ENCODE measurements around the gene PTGES2. TPM values are rescaled to one million over a fixed set of nuclear protein-coding genes. Genes with fewer than 3 reads are reported as not detected.

The PTGES2 gene
- total RNA-seq, 6 donors from 2014 or later = 45.9 to 116 (median 61.1) TPM

GRCh38 chr9:128106181-128106939 lies 21.2 kb downstream of the PTGES2 start:
- no peaks in the 10 kb centered on the region for H3K27me3 ChIP-seq
- H3K4me3 ChIP-seq = no peak overlapping the region
- peaks cover 35 to 82% (median 75%) of the 10 kb centered on the region in 4 donors for H3K36me3 ChIP-seq
- H3K4me1 ChIP-seq = peaks cover 21 to 32% (median 25%) of the 10 kb centered on the region in 4 donors
- DNase-seq (no peak), ATAC-seq (ENCODE audit: low FRiP score in 2 of 2) (no peak)
- peak overlapping the region in 1 of 4 donors; percentile 41 for H3K27ac ChIP-seq
- H3K9me3 ChIP-seq = no peaks in the 10 kb centered on the region
- no peak for TF ChIP-seq POLR2A (IDR thresholded peaks at IDR 0.05)
- no peak for TF ChIP-seq POLR2AphosphoS5 (IDR thresholded peaks at IDR 0.05)
- no peak for TF ChIP-seq EP300 (IDR thresholded peaks at IDR 0.05)
- no peak for TF ChIP-seq CTCF (IDR thresholded peaks at IDR 0.05)
- 88 to 96% methylated on average over 12 to 23 of the region's 23 CpGs for WGBS, 2 donors

- Histone ChIP-seq H3K4me3 (no peak overlapping the region), H3K9me3 (no peaks in the 10 kb centered on the region), H3K4me1 (peaks cover 28 to 39% (median 32%) of the 10 kb centered on the region in 4 donors), H3K27me3 (no peaks in the 10 kb centered on the region), H3K36me3 (peaks cover 35 to 88% (median 80%) of the 10 kb centered on the region in 4 donors), H3K27ac (peak overlapping the region in 1 of 4 donors; percentile 41)
- TF ChIP-seq CTCF (IDR thresholded peaks at IDR 0.05) = no peak
- no peak for TF ChIP-seq POLR2AphosphoS5 (IDR thresholded peaks at IDR 0.05)
- TF ChIP-seq POLR2A (IDR thresholded peaks at IDR 0.05) = no peak
- TF ChIP-seq EP300 (IDR thresholded peaks at IDR 0.05) = no peak
- ATAC-seq (ENCODE audit: low FRiP score in 2 of 2) (no peak), DNase-seq (no peak)
- WGBS, 2 donors = 85 to 89% methylated on average over 5 to 20 of the region's 21 CpGs
Measured at GRCh38 chr9:128105538-128106175, 21.9 kb downstream of the PTGES2 start.

- no peak for TF ChIP-seq CTCF (IDR thresholded peaks at IDR 0.05)
- TF ChIP-seq POLR2AphosphoS5 (IDR thresholded peaks at IDR 0.05) = no peak
- no peak for TF ChIP-seq POLR2A (IDR thresholded peaks at IDR 0.05)
- no peak for TF ChIP-seq EP300 (IDR thresholded peaks at IDR 0.05)
- DNase-seq (no peak), ATAC-seq (ENCODE audit: low FRiP score in 2 of 2) (no peak)
- H3K27ac ChIP-seq = peak overlapping the region in 3 of 4 donors; percentile 34 to 91 (median 36)
- H3K27me3 ChIP-seq = no peaks in the 10 kb centered on the region
- H3K4me3 ChIP-seq = no peak overlapping the region
- H3K4me1 ChIP-seq = peaks cover 35 to 54% (median 46%) of the 10 kb centered on the region in 4 donors
- H3K36me3 ChIP-seq = peaks cover 35 to 86% (median 78%) of the 10 kb centered on the region in 4 donors
- WGBS, 2 donors = 59 to 62% methylated on average over 6 of the region's 6 CpGs
- H3K9me3 ChIP-seq = no peaks in the 10 kb centered on the region
Measured at GRCh38 chr9:128104171-128104618, 23.3 kb downstream of the PTGES2 start.

GRCh38 chr9:128103589-128103962 lies 24.0 kb downstream of the PTGES2 start:
- Histone ChIP-seq H3K27ac (peak overlapping the region in 3 of 4 donors; percentile 2 to 91 (median 53)), H3K36me3 (peaks cover 32 to 80% (median 72%) of the 10 kb centered on the region in 4 donors), H3K9me3 (no peaks in the 10 kb centered on the region), H3K4me3 (no peak overlapping the region), H3K4me1 (peaks cover 35 to 60% (median 52%) of the 10 kb centered on the region in 4 donors), H3K27me3 (no peaks in the 10 kb centered on the region)
- DNase-seq (no peak), ATAC-seq (ENCODE audit: low FRiP score in 2 of 2) (no peak)
- 75 to 85% methylated on average over 6 to 8 of the region's 8 CpGs for WGBS, 2 donors
- TF ChIP-seq POLR2AphosphoS5 (IDR thresholded peaks at IDR 0.05) = no peak
- no peak for TF ChIP-seq EP300 (IDR thresholded peaks at IDR 0.05)
- no peak for TF ChIP-seq CTCF (IDR thresholded peaks at IDR 0.05)
- no peak for TF ChIP-seq POLR2A (IDR thresholded peaks at IDR 0.05)

Measured in upper lobe of left lung (tissue), 6 donors.